Endodermal cell (in vitro differentiated cells): ENCODE results near the gene BICD2. TPM values are rescaled to one million over a fixed set of nuclear protein-coding genes. Genes with fewer than 3 reads are reported as not detected.
A peak's percentile ranks its signal among the peaks of the same experiment; 100 is the strongest.

Source experiments
- DNase-seq: peaks from one replicate; pipeline ENCODE4 v3.0.0-alpha.2; 2017
- H3K27ac ChIP-seq: 2 replicates; pipeline ENCODE4 v1.5.1; 2013; ENCODE audit warnings: mild to moderate bottlenecking, low read depth, low read length, moderate library complexity
- H3K27me3 ChIP-seq: 2 replicates; pipeline ENCODE4 v1.6.1; 2013; ENCODE audit warnings: mild to moderate bottlenecking, low read length, moderate library complexity; ENCODE audit not compliant: insufficient read depth, control insufficient read depth, poor library complexity, severe bottlenecking
- H3K36me3 ChIP-seq: 2 replicates; pipeline ENCODE4 v1.7.0; 2013; ENCODE audit warnings: mild to moderate bottlenecking, low read length, moderate library complexity; ENCODE audit not compliant: control insufficient read depth, insufficient read depth
- H3K4me1 ChIP-seq: one replicate; pipeline ENCODE4 v1.7.0; 2013; ENCODE audit warnings: low read length; ENCODE audit not compliant: control insufficient read depth, insufficient read depth
- H3K4me3 ChIP-seq: 2 replicates; pipeline ENCODE4 v1.5.1; 2013; ENCODE audit warnings: mild to moderate bottlenecking, low read length, moderate library complexity
- H3K9ac ChIP-seq: 2 replicates; pipeline ENCODE4 v1.6.1; 2013; ENCODE audit warnings: mild to moderate bottlenecking, low read length, moderate library complexity; ENCODE audit not compliant: poor library complexity, severe bottlenecking; ENCODE audit errors: extremely low read depth
- H3K9me3 ChIP-seq: 2 replicates; pipeline ENCODE4 v1.6.1; 2013; ENCODE audit warnings: mild to moderate bottlenecking, low read length, moderate library complexity; ENCODE audit not compliant: control insufficient read depth
- H3K27ac Mint-ChIP-seq: 2 replicates; pipeline ENCODE4 v1.8.0; 2020; ENCODE audit warnings: mixed read lengths
- H3K27me3 Mint-ChIP-seq: 2 replicates; pipeline ENCODE4 v1.8.0; 2021; ENCODE audit warnings: mild to moderate bottlenecking, mixed read lengths; ENCODE audit not compliant: insufficient read depth
- H3K36me3 Mint-ChIP-seq: 2 replicates; pipeline ENCODE4 v1.8.0; 2020; ENCODE audit warnings: low read depth, mixed read lengths
- H3K4me1 Mint-ChIP-seq: 2 replicates; pipeline ENCODE4 v1.8.0; 2020; ENCODE audit warnings: mixed read lengths
- H3K4me3 Mint-ChIP-seq: 2 replicates; pipeline ENCODE4 v1.8.0; 2020; ENCODE audit warnings: mild to moderate bottlenecking, moderate library complexity, mixed read lengths
- H3K9me3 Mint-ChIP-seq: 2 replicates; pipeline ENCODE4 v1.8.0; 2020; ENCODE audit warnings: mild to moderate bottlenecking, mixed read lengths
- WGBS, 2 experiments: methylation state at CpG; one replicate each; pipeline versions ENCODE4 v1.1.5 to v1.1.7; 2013; ENCODE audit warnings: missing lambda C conversion rate in 2 of 2, mixed read lengths in 1 of 2; ENCODE audit not compliant: insufficient coverage in 1 of 2, insufficient read length in 1 of 2; 5-methylcytosine and 5-hydroxymethylcytosine counted together
- total RNA-seq, 2 donors: library from RNA; stranded (reverse); fragmentation: NEBNext Ultra II Directional in 1 of 2; extraction: Animal tissue kit (Norgen Biotek cat#: 25700) in 1 of 2; gene quantifications; 2 replicates in 1 of 2; 3 replicates in 1 of 2; pipeline ENCODE4 v1.2.1, GENCODE V29; 2021
- TF ChIP-seq, protein P1 (sequence below): fragments of 200-600 bp; sonication (generic); conservative IDR thresholded peaks from 2 replicates; pipeline ENCODE4 v1.5.0; 2021; ENCODE audit warnings: antibody characterized with exemption, mild to moderate bottlenecking

The BICD2 gene
- total RNA-seq, 2 donors from 2014 or later, result 20.7 to 20.9 TPM

DNA sequence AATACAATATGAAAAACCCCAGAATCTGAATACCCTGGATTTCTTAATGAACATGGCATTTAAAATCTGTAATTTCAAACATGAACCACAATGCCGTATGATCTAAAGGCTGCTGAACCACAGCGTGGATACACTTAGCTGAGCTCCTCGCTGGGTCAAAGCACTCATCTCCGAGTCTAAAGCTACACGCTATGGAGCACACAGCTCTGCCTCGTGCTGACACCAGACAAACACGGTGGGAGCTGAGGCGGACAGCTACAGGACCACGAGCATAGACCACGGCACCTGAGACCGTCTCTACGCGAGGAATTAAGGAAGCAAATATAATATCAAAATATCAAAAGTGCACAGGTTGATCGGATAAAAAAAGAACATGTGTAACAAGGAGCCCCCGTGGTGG, 51.9 kb downstream of the BICD2 start:
- no peak overlapping the region for H3K4me3 Mint-ChIP-seq
- H3K9ac ChIP-seq, result no peak overlapping the region
- H3K27ac Mint-ChIP-seq, result peak overlapping the region; percentile 37
- no peak overlapping the region for H3K4me3 ChIP-seq
- no peaks in the 10 kb centered on the region for H3K9me3 Mint-ChIP-seq
- no peak for DNase-seq
- H3K4me1 Mint-ChIP-seq, result no peaks in the 10 kb centered on the region
- H3K9me3 ChIP-seq, result no peaks in the 10 kb centered on the region
- peaks cover 71% of the 10 kb centered on the region for H3K36me3 ChIP-seq
- no peaks in the 10 kb centered on the region for H3K27me3 ChIP-seq
- peaks cover 47% of the 10 kb centered on the region for H3K36me3 Mint-ChIP-seq
- no peaks in the 10 kb centered on the region for H3K27me3 Mint-ChIP-seq
- TF ChIP-seq, protein P1, sequence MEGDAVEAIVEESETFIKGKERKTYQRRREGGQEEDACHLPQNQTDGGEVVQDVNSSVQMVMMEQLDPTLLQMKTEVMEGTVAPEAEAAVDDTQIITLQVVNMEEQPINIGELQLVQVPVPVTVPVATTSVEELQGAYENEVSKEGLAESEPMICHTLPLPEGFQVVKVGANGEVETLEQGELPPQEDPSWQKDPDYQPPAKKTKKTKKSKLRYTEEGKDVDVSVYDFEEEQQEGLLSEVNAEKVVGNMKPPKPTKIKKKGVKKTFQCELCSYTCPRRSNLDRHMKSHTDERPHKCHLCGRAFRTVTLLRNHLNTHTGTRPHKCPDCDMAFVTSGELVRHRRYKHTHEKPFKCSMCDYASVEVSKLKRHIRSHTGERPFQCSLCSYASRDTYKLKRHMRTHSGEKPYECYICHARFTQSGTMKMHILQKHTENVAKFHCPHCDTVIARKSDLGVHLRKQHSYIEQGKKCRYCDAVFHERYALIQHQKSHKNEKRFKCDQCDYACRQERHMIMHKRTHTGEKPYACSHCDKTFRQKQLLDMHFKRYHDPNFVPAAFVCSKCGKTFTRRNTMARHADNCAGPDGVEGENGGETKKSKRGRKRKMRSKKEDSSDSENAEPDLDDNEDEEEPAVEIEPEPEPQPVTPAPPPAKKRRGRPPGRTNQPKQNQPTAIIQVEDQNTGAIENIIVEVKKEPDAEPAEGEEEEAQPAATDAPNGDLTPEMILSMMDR, result no peak
- no peak overlapping the region for H3K27ac ChIP-seq
- 94 to 95% methylated on average over 11 to 15 of the region's 15 CpGs for WGBS, 2 experiments
- no peaks in the 10 kb centered on the region for H3K4me1 ChIP-seq

DNA sequence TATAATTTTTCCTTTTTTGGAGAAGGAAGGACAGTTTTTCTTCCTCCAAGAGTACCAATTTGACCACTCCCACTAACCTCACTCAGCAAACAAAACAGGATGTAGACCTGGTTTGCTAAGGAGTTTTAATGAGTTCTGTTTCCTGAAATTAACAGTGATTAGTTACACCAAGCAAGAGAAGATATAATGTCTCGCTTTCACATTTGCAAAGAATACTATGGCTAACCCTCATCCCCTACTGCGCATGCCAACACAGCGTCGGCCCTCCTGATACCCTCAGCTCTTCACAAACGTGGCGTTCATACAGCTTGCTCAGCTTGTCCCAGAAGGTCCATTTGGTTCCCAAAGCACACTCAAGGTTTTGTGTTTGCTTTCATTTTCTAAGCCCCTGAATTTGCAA, 52.8 kb downstream of the BICD2 start:
- Mint-ChIP-seq H3K27me3 (no peaks in the 10 kb centered on the region), H3K9me3 (no peaks in the 10 kb centered on the region), H3K27ac (no peak overlapping the region), H3K4me1 (no peaks in the 10 kb centered on the region), H3K36me3 (peaks cover 43% of the 10 kb centered on the region), H3K4me3 (no peak overlapping the region)
- no peak for DNase-seq
- Histone ChIP-seq H3K27ac (no peak overlapping the region), H3K4me1 (no peaks in the 10 kb centered on the region), H3K9ac (no peak overlapping the region), H3K36me3 (peaks cover 67% of the 10 kb centered on the region), H3K27me3 (no peaks in the 10 kb centered on the region), H3K9me3 (no peaks in the 10 kb centered on the region), H3K4me3 (no peak overlapping the region)
- TF ChIP-seq, protein P1, result no peak
- 92 to 96% methylated on average over 6 of the region's 6 CpGs for WGBS, 2 experiments

DNA sequence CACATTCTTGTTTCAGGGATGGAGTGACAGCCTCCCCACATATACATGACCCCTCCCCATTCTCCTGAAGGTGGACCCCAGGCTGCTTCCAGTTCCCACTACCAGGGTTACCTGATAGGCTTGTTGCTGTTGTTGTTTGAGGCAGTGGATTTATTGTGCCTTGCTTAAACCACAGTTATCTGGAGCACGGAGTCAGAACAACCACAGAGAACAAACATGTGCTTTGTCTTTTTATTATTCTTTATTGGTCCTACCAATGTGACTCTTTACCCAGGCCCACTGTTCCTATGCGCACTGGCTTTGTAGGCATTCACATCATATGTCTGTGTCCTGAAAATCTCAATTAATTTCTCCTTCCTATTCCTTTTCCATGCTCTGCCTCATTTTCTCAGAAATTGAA, 53.5 kb downstream of the BICD2 start:
- Mint-ChIP-seq H3K4me3 (no peak overlapping the region), H3K9me3 (no peaks in the 10 kb centered on the region), H3K36me3 (peaks cover 40% of the 10 kb centered on the region), H3K4me1 (no peaks in the 10 kb centered on the region), H3K27me3 (no peaks in the 10 kb centered on the region), H3K27ac (peak overlapping the region; percentile 47)
- TF ChIP-seq, protein P1, result no peak
- DNase-seq, result no peak
- no peak overlapping the region for H3K9ac ChIP-seq
- no peaks in the 10 kb centered on the region for H3K4me1 ChIP-seq
- H3K36me3 ChIP-seq, result peaks cover 64% of the 10 kb centered on the region
- WGBS, 2 experiments, result 93 to 94% methylated on average over 2 of the region's 2 CpGs
- no peaks in the 10 kb centered on the region for H3K27me3 ChIP-seq
- H3K27ac ChIP-seq, result no peak overlapping the region
- no peaks in the 10 kb centered on the region for H3K9me3 ChIP-seq
- no peak overlapping the region for H3K4me3 ChIP-seq
